HepG2 (cell line): Measurements from ENCODE around the gene ZBTB18. TPM values are rescaled to one million over a fixed set of nuclear protein-coding genes. Genes with fewer than 3 reads are reported as not detected.
"Not testable (repeated sequence)": the region's sequence is repeated elsewhere in the genome, so short reads cannot be mapped to it uniquely, and the experiment has no call there.

Experiments used
- ATAC-seq: fragments of 200-7000 bp; cut with Tn5 transposase; 3 replicates; pipeline ENCODE4 v1.9.1; 2020; ENCODE audit warnings: mild to moderate bottlenecking, moderate library complexity
- BruUV-seq: library from RNA; stranded (reverse); fragments of 400-500 nt; replicated peaks from 2 replicates; lab custom pipeline; 2021; lab: Mats Ljungman, UMichigan
- CTCF ChIA-PET: fragments of 300-600 bp; formaldehyde crosslinking; extraction: SDS; loops from one replicate; lab custom pipeline; 2021; ENCODE audit warnings: low total read pairs, inconsistent platforms, low intra/inter-chr PET ratio; lab: Yijun Ruan, JAX
- POLR2A ChIA-PET: fragments of 350-600 bp; sonication (Branson Sonifier 250); formaldehyde crosslinking; loops from one replicate; lab custom pipeline; 2020; ENCODE audit warnings: antibody characterized with exemption, inconsistent platforms; lab: Yijun Ruan, JAX
- DNase-seq: peaks from one replicate; pipeline ENCODE4 v3.0.0-alpha.2; 2015; ENCODE audit warnings: low spot score
- FAIRE-seq: peaks from 3 replicates; lab custom pipeline; 2011; peaks lifted over from hg19 to GRCh38; lab: Jason Lieb, UNC
- H2AFZ ChIP-seq: one replicate; pipeline ENCODE4 v1.6.1; 2011; ENCODE audit warnings: low read length, inconsistent platforms
- H3K27ac ChIP-seq: fragments of 300-600 bp; 3 replicates; pipeline ENCODE4 v1.8.0; 2011; ENCODE audit warnings: mixed run types, mild to moderate bottlenecking, mixed read lengths, low read length, inconsistent platforms; ENCODE audit not compliant: insufficient read depth; ENCODE audit errors: extremely low read length
- H3K27me3 ChIP-seq, 2 experiments: fragments of 200-600 bp in 1 of 2; 2 replicates in 1 of 2; 3 replicates in 1 of 2; pipeline versions ENCODE4 v1.6.0 to v1.8.0; 2011; ENCODE audit warnings: low read length in 2 of 2, mild to moderate bottlenecking in 2 of 2, moderate library complexity in 2 of 2, inconsistent platforms in 1 of 2; ENCODE audit not compliant: insufficient read depth in 2 of 2, control insufficient read depth in 1 of 2
- H3K36me3 ChIP-seq, 2 experiments: fragments of 200-600 bp in 1 of 2; replicated peaks in 1 of 2; 2 replicates in 1 of 2; 3 replicates in 1 of 2; pipeline versions ENCODE4 v1.5.1 to v1.8.0; 2011; ENCODE audit warnings: low read length in 2 of 2, inconsistent platforms in 1 of 2; ENCODE audit not compliant: insufficient read depth in 2 of 2, control insufficient read depth in 1 of 2
- H3K4me1 ChIP-seq: 2 replicates; pipeline ENCODE4 v1.5.1; 2012; ENCODE audit warnings: low read length, inconsistent platforms; ENCODE audit not compliant: insufficient read depth
- H3K4me2 ChIP-seq: 2 replicates; pipeline ENCODE4 v1.6.0; 2011; ENCODE audit warnings: low read depth, low read length, inconsistent platforms
- H3K4me3 ChIP-seq, 3 experiments: fragments of 200-600 bp in 1 of 3; sonication (generic), shearing (Covaris generic) in 1 of 3; replicated peaks in 1 of 3; 2 replicates each; pipeline ENCODE4 v1.5.1; 2011 to 2016; ENCODE audit warnings: low read length in 3 of 3, inconsistent platforms in 2 of 3, low read depth in 2 of 3, mild to moderate bottlenecking in 2 of 3, control low read depth in 1 of 3, mixed read lengths in 1 of 3; ENCODE audit not compliant: insufficient read depth in 1 of 3
- H3K79me2 ChIP-seq: one replicate; pipeline ENCODE4 v1.6.1; 2011; ENCODE audit warnings: low read length, inconsistent platforms; ENCODE audit not compliant: insufficient read depth
- H3K9ac ChIP-seq: 2 replicates; pipeline ENCODE4 v1.6.0; 2011; ENCODE audit warnings: mild to moderate bottlenecking, low read depth, low read length, inconsistent platforms; ENCODE audit not compliant: insufficient read depth
- H3K9me3 ChIP-seq: 2 replicates; pipeline ENCODE4 v1.5.1; 2012; ENCODE audit warnings: mild to moderate bottlenecking, low read length
- H4K20me1 ChIP-seq: 2 replicates; pipeline ENCODE4 v1.6.0; 2011; ENCODE audit warnings: inconsistent platforms, mild to moderate bottlenecking, low read length, moderate library complexity; ENCODE audit not compliant: insufficient read depth
- CTCF ChIP-seq: sonication (generic); formaldehyde crosslinking; IDR thresholded peaks from 2 replicates; pipeline ENCODE4 v1.5.0; 2020; ENCODE audit warnings: mild to moderate bottlenecking, missing genetic modification reagents, moderate library complexity
- RAD21 ChIP-seq: fragments of 450-650 bp; formaldehyde crosslinking; IDR thresholded peaks from 2 replicates; pipeline ENCODE4 v1.5.0; 2020; ENCODE audit warnings: mild to moderate bottlenecking
- SMC3 ChIP-seq: IDR thresholded peaks from 2 replicates; pipeline ENCODE4 v1.6.1; 2011; ENCODE audit warnings: low read length, improper control_type of control experiment
- STAG1 ChIP-seq: sonication (generic); formaldehyde crosslinking; IDR thresholded peaks from 2 replicates; pipeline ENCODE4 v1.4.0; 2020; ENCODE audit warnings: missing genetic modification reagents
- ZNF282 ChIP-seq: fragments of 450-650 bp; IDR thresholded peaks from 2 replicates; pipeline ENCODE4 v1.6.1; 2018; ENCODE audit not compliant: partially characterized antibody
- WGBS: methylation state at CpG from one replicate; pipeline ENCODE4 v1.1.6; 2017; ENCODE audit warnings: low lambda C conversion rate; 5-methylcytosine and 5-hydroxymethylcytosine counted together
- in situ Hi-C: cut with HindIII; loops from 2 replicates; pipeline ENCODE4 v1.10.0; 2017; ENCODE audit warnings: low pct_unique_long_range_greater_than_20kb; ENCODE audit not compliant: extremely low pct_ligation_motif_present
- intact Hi-C: fragments of 100-400 bp; cut with micrococcal nuclease; formaldehyde crosslinking; loops from one replicate; pipeline ENCODE4 v1.10.0; 2022; ENCODE audit not compliant: unreplicated experiment
- polyA plus RNA-seq, 8 experiments: library from polyadenylated mRNA; depleted of rRNA in 3 of 8; stranded (reverse) in 7 of 8; unstranded in 1 of 8; fragments of >200 nt; fragmentation: Illumina TruSeq in 4 of 8; extraction: Trizol in 4 of 8; gene quantifications; 2 replicates each; pipeline versions ENCODE4 v1.2.1 to v1.2.3, GENCODE V29; 2011 to 2016; ENCODE audit warnings: low read depth in 4 of 8, missing spikeins in 1 of 8, mixed read lengths in 1 of 8; ENCODE audit not compliant: insufficient read depth in 1 of 8
- total RNA-seq, 5 experiments: library from RNA; depleted of rRNA; stranded (reverse); fragments of >200 nt; fragmentation: Illumina TruSeq; extraction: Trizol; gene quantifications; 2 replicates each; pipeline ENCODE4 v1.2.3, GENCODE V29; 2016; ENCODE audit warnings: low read depth in 1 of 5

The ZBTB18 gene
- total and polyA plus RNA-seq, 2 of the 13 experiments (the other 11 are each of a cell fraction or from before 2014, with no cell fraction given), result 3.1 to 4.3 TPM

GRCh38 chr1:244013100-244013499 lies 38.0 kb upstream of the ZBTB18 start:
- Histone ChIP-seq H3K79me2 (no peaks in the 10 kb centered on the region), H3K9ac (no peak overlapping the region), H3K4me3 (no peak overlapping the region), H3K36me3 (no peaks in the 10 kb centered on the region), H3K9me3 (no peaks in the 10 kb centered on the region), H2AFZ (no peak overlapping the region), H3K4me1 (no peaks in the 10 kb centered on the region), H3K27ac (no peak overlapping the region), H3K27me3 (peaks cover 0 to 21% of the 10 kb centered on the region in 2 experiments; a peak in 3 of 5 replicates), H4K20me1 (no peaks in the 10 kb centered on the region), H3K4me2 (no peak overlapping the region)
- POLR2A ChIA-PET, result no interaction called here
- in situ Hi-C loops (no loop called here), intact Hi-C loops (no loop called here)
- ATAC-seq, result no peak
- no peak for TF ChIP-seq ZNF282
- no peak for FAIRE-seq
- no peak for DNase-seq
- 65% methylated on average over 2 of the region's 2 CpGs for WGBS
- no TSS peak for BruUV-seq
- CTCF ChIA-PET, result no interaction called here

GRCh38 chr1:244014862-244015261 lies 36.2 kb upstream of the ZBTB18 start:
- H2AFZ ChIP-seq, H3K9ac ChIP-seq, H3K9me3 ChIP-seq, H3K27ac ChIP-seq, H3K4me1 ChIP-seq, H3K4me2 ChIP-seq, FAIRE-seq, H4K20me1 ChIP-seq, BruUV-seq, POLR2A ChIA-PET, H3K4me3 ChIP-seq, H3K79me2 ChIP-seq, H3K36me3 ChIP-seq: not testable (repeated sequence)
- CTCF ChIA-PET, result interaction anchor here (2.5 kb wide), 1 partner anchor 258 kb away, joined by 15 read pairs; no protein-coding TSS in a partner anchor
- ATAC-seq, result peak; percentile 71
- peak; percentile 20 for DNase-seq
- in situ Hi-C loops, result loop anchor here (5.0 kb wide), 1 partner anchor 257 kb away; no protein-coding TSS in a partner anchor
- WGBS, result 0% methylated on average over 3 of the region's 3 CpGs
- TF ChIP-seq STAG1 (CRISPR knock-in tag) (peak; percentile 84), CTCF (CRISPR knock-in tag) (peak; percentile 67), SMC3 (peak; percentile 76), RAD21 (0 out of 2 replicates have a peak, but pooled peaks have one; percentile 24)
- intact Hi-C loops, result loop anchor here (1.0 kb wide), 1 partner anchor 258 kb away; no protein-coding TSS in a partner anchor
- H3K27me3 ChIP-seq, result peaks cover 0 to 18% of the 10 kb centered on the region in 2 experiments; a peak in 3 of 5 replicates
